GM21576 (cell line): ENCODE results near the gene NKX6-1.

Source experiments
- ATAC-seq: cut with Tn5 transposase; IDR thresholded peaks from one replicate; pipeline ENCODE4 v1.9.1; 2021; ENCODE audit warnings: mild to moderate bottlenecking, moderate library complexity; ENCODE audit not compliant: unreplicated experiment

The NKX6-1 gene

DNA sequence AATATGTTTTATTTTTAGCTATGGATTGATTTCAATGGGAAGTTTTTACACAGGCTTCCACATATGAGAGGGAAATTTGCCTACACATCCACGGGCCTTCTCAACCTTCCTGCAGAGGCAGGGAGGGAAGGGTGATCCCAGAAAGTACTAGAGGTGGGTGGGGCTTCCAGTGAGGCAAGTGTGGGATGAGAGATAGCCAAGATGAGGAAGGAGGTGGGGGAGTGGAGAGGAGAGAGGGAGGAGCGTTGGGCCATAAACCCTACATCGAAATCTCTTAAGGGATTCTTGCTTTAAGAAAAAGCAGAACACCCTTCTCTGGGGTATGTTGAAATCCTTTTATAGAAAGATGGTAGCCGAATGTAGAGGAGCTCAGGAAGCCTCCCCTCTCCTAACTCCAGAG, 19.0 kb downstream of the NKX6-1 start:
- ATAC-seq, result no peak

DNA sequence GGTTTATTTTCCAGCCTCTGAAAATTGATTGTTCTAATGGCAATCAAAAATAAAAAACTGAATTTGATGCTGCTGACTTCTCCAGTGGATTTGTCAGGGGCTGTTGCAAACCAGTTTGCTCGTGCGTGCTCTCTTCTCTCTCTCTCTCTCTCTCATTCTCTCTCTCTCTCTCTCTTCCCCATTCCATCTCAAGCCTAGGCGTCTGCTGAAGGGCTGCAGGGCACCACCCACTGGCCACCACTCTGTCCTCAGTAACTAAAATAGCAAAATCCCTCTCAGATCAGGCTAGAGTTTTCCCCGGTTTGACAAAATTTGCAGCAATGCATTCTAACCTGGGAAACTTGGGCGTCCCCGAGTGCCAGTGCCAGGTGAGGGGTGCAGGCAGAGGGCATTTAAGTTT, 19.4 kb downstream of the NKX6-1 start:
- no peak for ATAC-seq

DNA sequence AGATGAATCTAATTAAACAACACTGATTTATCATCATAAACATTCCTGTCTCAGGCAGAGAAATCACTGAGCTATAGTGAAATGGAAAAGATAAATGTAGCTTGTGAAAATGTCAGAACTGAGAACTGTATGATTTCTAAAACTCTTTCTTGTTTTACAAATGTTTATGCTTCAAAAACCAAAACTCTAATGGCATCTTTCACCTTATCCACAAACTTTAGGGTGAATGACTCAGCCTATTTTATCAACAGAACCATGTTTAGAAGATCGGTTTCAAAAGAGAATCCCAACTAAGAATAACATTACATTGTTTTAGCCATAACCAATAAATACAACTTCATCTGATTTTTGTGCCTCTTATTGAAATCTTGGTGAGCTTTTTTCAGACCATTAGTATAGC, 21.4 kb downstream of the NKX6-1 start:
- no peak for ATAC-seq

- no peak for ATAC-seq
These were observed 25.0 kb downstream of the NKX6-1 start for GRCh38 chr4:84474107-84474506.

- no peak for ATAC-seq
These were observed 26.9 kb downstream of the NKX6-1 start for GRCh38 chr4:84472154-84472553.

GRCh38 chr4:84470204-84470785, 28.8 kb downstream of the NKX6-1 start:
- ATAC-seq, result no peak

- ATAC-seq, result no peak
These were observed 31.5 kb downstream of the NKX6-1 start for GRCh38 chr4:84467601-84468000.

DNA sequence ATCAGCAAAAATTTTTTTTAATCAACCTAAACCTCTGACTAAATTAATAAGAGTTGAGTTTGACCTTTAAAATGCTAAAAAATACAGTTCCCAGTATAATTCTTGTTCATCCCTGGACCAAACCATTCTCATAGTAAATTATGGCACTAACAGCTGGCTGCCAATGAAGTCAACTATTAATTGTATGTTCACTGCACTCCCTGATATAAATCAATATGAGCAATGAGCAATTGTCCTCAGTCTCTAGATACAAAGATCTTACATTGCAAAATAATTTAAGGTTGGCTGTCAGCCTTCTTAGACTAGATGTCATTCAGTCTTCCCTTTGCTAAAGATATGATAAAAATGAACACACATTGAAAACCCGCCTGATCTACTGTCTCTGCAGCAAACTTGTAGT, 39.3 kb downstream of the NKX6-1 start:
- ATAC-seq, result no peak

GRCh38 chr4:84456157-84456556, 42.9 kb downstream of the NKX6-1 start:
- no peak for ATAC-seq

GRCh38 chr4:84455697-84456096, 43.4 kb downstream of the NKX6-1 start:
- ATAC-seq, result no peak

DNA sequence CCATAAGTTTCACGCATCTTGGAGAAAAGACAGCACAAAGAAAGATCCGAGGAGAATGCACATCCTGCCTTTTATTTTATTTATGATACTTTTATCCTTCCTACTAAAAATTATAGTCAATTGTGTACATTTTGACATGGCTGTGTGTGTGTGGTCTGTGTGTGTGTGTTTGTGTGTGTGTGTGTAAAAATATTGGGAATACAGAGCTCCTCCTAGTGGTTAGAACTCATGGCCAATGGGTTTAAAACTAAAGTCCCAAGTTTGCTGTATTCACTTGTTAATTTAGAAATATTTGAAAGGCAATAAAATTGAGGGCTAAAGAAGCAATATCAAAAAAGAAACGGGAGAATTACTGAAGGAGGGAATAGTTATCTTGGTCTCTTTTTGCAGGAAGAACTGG, 47.5 kb downstream of the NKX6-1 start:
- ATAC-seq, result no peak

DNA sequence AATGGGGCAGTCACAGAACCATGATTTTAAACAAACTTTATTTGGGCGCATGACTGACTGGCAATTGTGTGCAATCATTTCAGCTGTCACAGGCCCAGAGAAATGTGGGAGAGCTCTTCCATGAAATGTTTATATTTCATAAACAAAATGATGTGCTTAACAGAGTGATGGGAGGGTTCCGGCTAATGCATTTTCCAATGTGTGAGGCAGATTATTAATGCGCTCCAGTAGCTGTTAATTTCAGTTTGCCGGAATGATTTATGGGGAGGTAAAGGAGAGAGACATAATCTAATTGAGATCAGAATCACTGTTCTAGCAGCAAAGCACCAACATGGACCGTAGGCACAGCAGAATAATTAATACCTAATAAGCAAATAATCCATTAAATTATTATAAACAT, 55.6 kb downstream of the NKX6-1 start:
- no peak for ATAC-seq

DNA sequence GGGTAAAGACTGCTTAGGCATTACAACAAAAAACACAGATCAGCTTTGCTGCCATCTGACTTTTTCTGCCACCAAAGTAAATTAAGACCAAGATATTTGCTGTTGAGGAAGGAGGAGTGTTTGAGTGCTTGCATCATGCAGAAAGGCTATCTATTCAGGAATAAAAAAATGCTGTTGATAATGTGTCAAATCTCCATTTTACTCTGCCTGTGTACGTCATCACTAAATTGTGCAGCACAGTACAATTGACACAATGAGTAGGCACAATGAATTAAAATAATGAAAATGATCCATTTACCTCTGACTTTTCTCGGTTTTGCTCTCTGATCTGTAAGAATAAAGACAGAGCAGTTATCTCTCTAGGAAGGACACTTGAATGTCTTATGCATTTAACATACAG, 56.3 kb downstream of the NKX6-1 start:
- ATAC-seq, result no peak
